Measurements from ENCODE around the gene ACKR3. TPM values are rescaled to one million over a fixed set of nuclear protein-coding genes. Genes with fewer than 3 reads are reported as not detected.

Gene ACKR3
- total and polyA plus RNA-seq, 4 donors, result 6.8 to 30.2 (median 14.4) TPM

GRCh38 chr2:236557306-236558030 lies 12.2 kb upstream of the ACKR3 start:
- H3K4me3 ChIP-seq, result no peak overlapping the region
- H3K27me3 ChIP-seq (ENCODE audit: control insufficient read depth in 3 of 3, insufficient read depth in 3 of 3, low read length in 2 of 3), result no peaks in the 10 kb centered on the region
- TF ChIP-seq CTCF (IDR thresholded peaks at IDR 0.05; ENCODE audit: control extremely low read depth, extremely low read depth), result no peak
- WGBS, 2 donors, result 57 to 63% methylated on average over 3 of the region's 3 CpGs
- H3K9me3 ChIP-seq (ENCODE audit: control insufficient read depth in 4 of 4, insufficient read depth in 3 of 4, low read length in 3 of 4), result peaks cover 0 to 7% (median 0%) of the 10 kb centered on the region in 4 donors
- peaks cover 0 to 7% (median 0%) of the 10 kb centered on the region in 5 donors for H3K4me1 ChIP-seq (ENCODE audit: control insufficient read depth in 5 of 5, insufficient read depth in 5 of 5, low read length in 5 of 5)
- H3K9ac ChIP-seq (ENCODE audit: insufficient read depth in 1 of 2, low read length in 2 of 2), result no peak overlapping the region
- H3K36me3 ChIP-seq (ENCODE audit: control insufficient read depth in 4 of 4, insufficient read depth in 4 of 4, low read length in 4 of 4), result no peaks in the 10 kb centered on the region
- ATAC-seq (ENCODE audit: insufficient read depth, low FRiP score), result no peak
- DNase-seq, result no peak
- H3K27ac ChIP-seq (ENCODE audit: low read depth in 1 of 2, low read length in 1 of 2), result no peak overlapping the region

GRCh38 chr2:236558036-236558435 lies 11.6 kb upstream of the ACKR3 start:
- no peaks in the 10 kb centered on the region for H3K36me3 ChIP-seq (ENCODE audit: control insufficient read depth in 4 of 4, insufficient read depth in 4 of 4, low read length in 4 of 4)
- DNase-seq, result no peak
- peaks cover 0 to 7% (median 0%) of the 10 kb centered on the region in 4 donors for H3K9me3 ChIP-seq (ENCODE audit: control insufficient read depth in 4 of 4, insufficient read depth in 3 of 4, low read length in 3 of 4)
- H3K4me3 ChIP-seq, result no peak overlapping the region
- no peak overlapping the region for H3K27ac ChIP-seq (ENCODE audit: low read depth in 1 of 2, low read length in 1 of 2)
- no peak overlapping the region for H3K9ac ChIP-seq (ENCODE audit: insufficient read depth in 1 of 2, low read length in 2 of 2)
- no peak for ATAC-seq (ENCODE audit: insufficient read depth, low FRiP score)
- TF ChIP-seq CTCF (IDR thresholded peaks at IDR 0.05; ENCODE audit: control extremely low read depth, extremely low read depth), result no peak
- 95 to 97% methylated on average over 11 of the region's 11 CpGs for WGBS, 2 donors
- H3K27me3 ChIP-seq (ENCODE audit: control insufficient read depth in 3 of 3, insufficient read depth in 3 of 3, low read length in 2 of 3), result no peaks in the 10 kb centered on the region
- peaks cover 0 to 6% (median 0%) of the 10 kb centered on the region in 5 donors for H3K4me1 ChIP-seq (ENCODE audit: control insufficient read depth in 5 of 5, insufficient read depth in 5 of 5, low read length in 5 of 5)

- no peak for TF ChIP-seq CTCF (IDR thresholded peaks at IDR 0.05; ENCODE audit: control extremely low read depth, extremely low read depth)
- no peak overlapping the region for H3K4me3 ChIP-seq
- peaks cover 0 to 6% (median 0%) of the 10 kb centered on the region in 5 donors for H3K4me1 ChIP-seq (ENCODE audit: control insufficient read depth in 5 of 5, insufficient read depth in 5 of 5, low read length in 5 of 5)
- no peak overlapping the region for H3K27ac ChIP-seq (ENCODE audit: low read depth in 1 of 2, low read length in 1 of 2)
- H3K9me3 ChIP-seq (ENCODE audit: control insufficient read depth in 4 of 4, insufficient read depth in 3 of 4, low read length in 3 of 4), result peaks cover 0 to 7% (median 0%) of the 10 kb centered on the region in 4 donors
- no peaks in the 10 kb centered on the region for H3K27me3 ChIP-seq (ENCODE audit: control insufficient read depth in 3 of 3, insufficient read depth in 3 of 3, low read length in 2 of 3)
- WGBS, 2 donors, result 62 to 64% methylated on average over 6 of the region's 6 CpGs
- no peak overlapping the region for H3K9ac ChIP-seq (ENCODE audit: insufficient read depth in 1 of 2, low read length in 2 of 2)
- DNase-seq, result no peak
- H3K36me3 ChIP-seq (ENCODE audit: control insufficient read depth in 4 of 4, insufficient read depth in 4 of 4, low read length in 4 of 4), result no peaks in the 10 kb centered on the region
- ATAC-seq (ENCODE audit: insufficient read depth, low FRiP score), result no peak
Measured at GRCh38 chr2:236558993-236559978, 10.3 kb upstream of the ACKR3 start.

Data from lung (tissue), 12 donors.